ENCODE results near the gene IL22.

DNA sequence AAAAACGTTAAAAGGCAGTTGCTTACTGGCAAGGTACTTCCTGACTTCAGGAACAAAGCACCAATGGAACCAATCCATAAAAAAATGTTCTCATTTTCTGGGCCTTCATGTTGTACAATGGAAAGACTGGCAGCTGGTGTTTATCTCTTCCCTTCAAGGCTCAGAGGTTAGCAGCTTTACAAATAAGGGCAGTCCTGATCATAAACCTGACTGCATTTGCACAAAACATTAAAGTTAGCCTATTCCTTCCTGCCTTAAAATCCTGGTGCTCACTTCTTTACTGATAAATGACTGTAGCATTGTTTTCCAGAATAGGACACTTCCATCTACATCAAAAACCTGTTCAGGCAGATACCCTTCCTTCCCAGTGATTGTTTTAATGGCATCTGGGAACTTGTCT, 47.0 kb downstream of the IL22 start:
- TF ChIP-seq, protein P1, sequence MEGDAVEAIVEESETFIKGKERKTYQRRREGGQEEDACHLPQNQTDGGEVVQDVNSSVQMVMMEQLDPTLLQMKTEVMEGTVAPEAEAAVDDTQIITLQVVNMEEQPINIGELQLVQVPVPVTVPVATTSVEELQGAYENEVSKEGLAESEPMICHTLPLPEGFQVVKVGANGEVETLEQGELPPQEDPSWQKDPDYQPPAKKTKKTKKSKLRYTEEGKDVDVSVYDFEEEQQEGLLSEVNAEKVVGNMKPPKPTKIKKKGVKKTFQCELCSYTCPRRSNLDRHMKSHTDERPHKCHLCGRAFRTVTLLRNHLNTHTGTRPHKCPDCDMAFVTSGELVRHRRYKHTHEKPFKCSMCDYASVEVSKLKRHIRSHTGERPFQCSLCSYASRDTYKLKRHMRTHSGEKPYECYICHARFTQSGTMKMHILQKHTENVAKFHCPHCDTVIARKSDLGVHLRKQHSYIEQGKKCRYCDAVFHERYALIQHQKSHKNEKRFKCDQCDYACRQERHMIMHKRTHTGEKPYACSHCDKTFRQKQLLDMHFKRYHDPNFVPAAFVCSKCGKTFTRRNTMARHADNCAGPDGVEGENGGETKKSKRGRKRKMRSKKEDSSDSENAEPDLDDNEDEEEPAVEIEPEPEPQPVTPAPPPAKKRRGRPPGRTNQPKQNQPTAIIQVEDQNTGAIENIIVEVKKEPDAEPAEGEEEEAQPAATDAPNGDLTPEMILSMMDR (IDR thresholded peaks at IDR 0.05) = no peak
- TF ChIP-seq POLR2A (IDR thresholded peaks at IDR 0.05) (no peak), EP300 (IDR thresholded peaks at IDR 0.05) (no peak)
